Measurements from ENCODE around the gene C11orf24.

Gene C11orf24

GRCh38 chr11:68260484-68260883, 11.3 kb downstream of the C11orf24 start:
- in situ Hi-C loops (cut with MboI; ENCODE audit: low sequenced_read_pairs, unreplicated experiment): no loop called here
- TF ChIP-seq CTCF (IDR thresholded peaks at IDR 0.05; ENCODE audit: borderline replicate concordance, control extremely low read depth, extremely low read depth, insufficient read depth, missing control alignments): no peak
- no peak for DNase-seq (ENCODE audit: low spot score)

GRCh38 chr11:68259122-68259959, 12.4 kb downstream of the C11orf24 start:
- in situ Hi-C loops (cut with MboI; ENCODE audit: low sequenced_read_pairs, unreplicated experiment): loop anchor here (5.0 kb wide), 1 partner anchor 38 kb away; no protein-coding TSS in a partner anchor
- no peak for DNase-seq (ENCODE audit: low spot score)
- TF ChIP-seq CTCF (IDR thresholded peaks at IDR 0.05; ENCODE audit: borderline replicate concordance, control extremely low read depth, extremely low read depth, insufficient read depth, missing control alignments): no peak

GRCh38 chr11:68258363-68258765, 13.4 kb downstream of the C11orf24 start:
- DNase-seq (ENCODE audit: low spot score): no peak
- TF ChIP-seq CTCF (IDR thresholded peaks at IDR 0.05; ENCODE audit: borderline replicate concordance, control extremely low read depth, extremely low read depth, insufficient read depth, missing control alignments): no peak
- in situ Hi-C loops (cut with MboI; ENCODE audit: low sequenced_read_pairs, unreplicated experiment): loop anchor here (5.0 kb wide), 1 partner anchor 39 kb away; no protein-coding TSS in a partner anchor

- in situ Hi-C loops (cut with MboI; ENCODE audit: low sequenced_read_pairs, unreplicated experiment): loop anchor here (5.0 kb wide), 1 partner anchor 40 kb away; no protein-coding TSS in a partner anchor
- DNase-seq (ENCODE audit: low spot score): peak; percentile 90
Measured at GRCh38 chr11:68257477-68258362, 14.1 kb downstream of the C11orf24 start.

GRCh38 chr11:68256331-68256741, 15.4 kb downstream of the C11orf24 start:
- in situ Hi-C loops (cut with MboI; ENCODE audit: low sequenced_read_pairs, unreplicated experiment): loop anchor here (5.0 kb wide), 1 partner anchor 41 kb away; no protein-coding TSS in a partner anchor
- no peak for TF ChIP-seq CTCF (IDR thresholded peaks at IDR 0.05; ENCODE audit: borderline replicate concordance, control extremely low read depth, extremely low read depth, insufficient read depth, missing control alignments)
- DNase-seq (ENCODE audit: low spot score): no peak

More at GRCh38 chr11:68257477-68258362, 14.1 kb downstream of the C11orf24 start:
- peak; percentile 76 for TF ChIP-seq CTCF (IDR thresholded peaks at IDR 0.05; ENCODE audit: borderline replicate concordance, control extremely low read depth, extremely low read depth, insufficient read depth, missing control alignments)

- DNase-seq (ENCODE audit: low spot score): no peak
- TF ChIP-seq CTCF (IDR thresholded peaks at IDR 0.05; ENCODE audit: borderline replicate concordance, control extremely low read depth, extremely low read depth, insufficient read depth, missing control alignments): no peak
- in situ Hi-C loops (cut with MboI; ENCODE audit: low sequenced_read_pairs, unreplicated experiment): loop anchor here (5.0 kb wide), 1 partner anchor 42 kb away; no protein-coding TSS in a partner anchor
Measured at GRCh38 chr11:68255526-68255925, 16.2 kb downstream of the C11orf24 start.

Data from GM13976 (cell line).